Central memory CD8-positive, alpha-beta T cell (primary cell): ENCODE results near the gene SNAPC2.
"Not testable (repeated sequence)": the region's sequence is repeated elsewhere in the genome, so short reads cannot be mapped to it uniquely, and the experiment has no call there.

Source experiments
- ATAC-seq: fragments of 150-1000 bp; cut with Tn5 transposase; replicated peaks from 2 replicates; pipeline ENCODE4 v1.10.0; 2022; ENCODE audit warnings: mild to moderate bottlenecking, moderate FRiP score, moderate number of reproducible peaks; ENCODE audit not compliant: poor library complexity, severe bottlenecking; ENCODE audit errors: extremely low read depth
- DNase-seq, 2 donors: peaks; one replicate each; pipeline ENCODE4 v3.0.0; 2021; ENCODE audit warnings: low spot score in 2 of 2
- H3K27ac Mint-ChIP-seq: one replicate; pipeline ENCODE4 v1.8.0; 2022; ENCODE audit warnings: low read depth, mild to moderate bottlenecking, moderate library complexity, mixed read lengths
- H3K27me3 Mint-ChIP-seq: one replicate; pipeline ENCODE4 v1.8.0; 2022; ENCODE audit warnings: mixed read lengths
- H3K36me3 Mint-ChIP-seq: one replicate; pipeline ENCODE4 v1.8.0; 2022; ENCODE audit warnings: mild to moderate bottlenecking, moderate library complexity, mixed read lengths; ENCODE audit not compliant: insufficient read depth
- H3K4me1 Mint-ChIP-seq: one replicate; pipeline ENCODE4 v1.8.0; 2022; ENCODE audit warnings: mixed read lengths
- H3K4me3 Mint-ChIP-seq: one replicate; pipeline ENCODE4 v1.8.0; 2022; ENCODE audit warnings: mild to moderate bottlenecking, moderate library complexity, mixed read lengths
- H3K9me3 Mint-ChIP-seq: one replicate; pipeline ENCODE4 v1.8.0; 2022; ENCODE audit warnings: mixed read lengths

Gene SNAPC2

GRCh38 chr19:7923295-7924191, 3.4 kb downstream of the SNAPC2 start:
- Mint-ChIP-seq H3K4me1 (peaks cover 25% of the 10 kb centered on the region), H3K36me3 (peaks cover 27% of the 10 kb centered on the region), H3K4me3 (peak overlapping the region; percentile 65), H3K9me3 (no peaks in the 10 kb centered on the region), H3K27me3 (peaks cover 10% of the 10 kb centered on the region), H3K27ac (peak overlapping the region; percentile 71)
- ATAC-seq (no peak), DNase-seq (no peak)

- peak overlapping the region; percentile 65 for H3K4me3 Mint-ChIP-seq
- DNase-seq (no peak), ATAC-seq (no peak)
- peaks cover 32% of the 10 kb centered on the region for H3K36me3 Mint-ChIP-seq
- H3K27ac Mint-ChIP-seq: no peak overlapping the region
- H3K9me3 Mint-ChIP-seq: no peaks in the 10 kb centered on the region
- H3K4me1 Mint-ChIP-seq: peaks cover 31% of the 10 kb centered on the region
- H3K27me3 Mint-ChIP-seq: peaks cover 9% of the 10 kb centered on the region
Measured at GRCh38 chr19:7924241-7924640, 4.1 kb downstream of the SNAPC2 start.

GRCh38 chr19:7924651-7925170, 4.6 kb downstream of the SNAPC2 start:
- peaks cover 31% of the 10 kb centered on the region for H3K4me1 Mint-ChIP-seq
- DNase-seq: no peak
- H3K27me3 Mint-ChIP-seq: peaks cover 4% of the 10 kb centered on the region
- peak overlapping the region; percentile 65 for H3K4me3 Mint-ChIP-seq
- H3K9me3 Mint-ChIP-seq: no peaks in the 10 kb centered on the region
- no peak for ATAC-seq
- peaks cover 31% of the 10 kb centered on the region for H3K36me3 Mint-ChIP-seq
- peak overlapping the region; percentile 64 for H3K27ac Mint-ChIP-seq

GRCh38 chr19:7925171-7925851, 5.2 kb downstream of the SNAPC2 start:
- peaks cover 25% of the 10 kb centered on the region for H3K36me3 Mint-ChIP-seq
- DNase-seq: peak; percentile 65 to 74
- no peaks in the 10 kb centered on the region for H3K27me3 Mint-ChIP-seq
- H3K4me1 Mint-ChIP-seq: peaks cover 25% of the 10 kb centered on the region
- no peaks in the 10 kb centered on the region for H3K9me3 Mint-ChIP-seq
- peak overlapping the region; percentile 64 for H3K27ac Mint-ChIP-seq
- H3K4me3 Mint-ChIP-seq: peak overlapping the region; percentile 65
- peak; percentile 25 for ATAC-seq

GRCh38 chr19:7926021-7926726, 6.0 kb downstream of the SNAPC2 start, which contains the start of gene CTXN1:
Gene CTXN1 (minus strand): TSS chr19:7926135. CDS start chr19:7925538, 597 bp downstream.
- DNase-seq (peak; percentile 56 to 57), ATAC-seq (peak; percentile 47)
- Mint-ChIP-seq H3K4me1 (peaks cover 19% of the 10 kb centered on the region), H3K36me3 (peaks cover 26% of the 10 kb centered on the region), H3K27ac (peak within 1 kb of the TSS; percentile 64), H3K27me3 (no peaks in the 10 kb centered on the region), H3K9me3 (no peaks in the 10 kb centered on the region), H3K4me3 (peak within 1 kb of the TSS; percentile 68)

GRCh38 chr19:7926727-7927604, 6.8 kb downstream of the SNAPC2 start:
- H3K4me3 Mint-ChIP-seq: peak overlapping the region; percentile 68
- peaks cover 16% of the 10 kb centered on the region for H3K4me1 Mint-ChIP-seq
- H3K27ac Mint-ChIP-seq: peak overlapping the region; percentile 32

GRCh38 chr19:7927605-7928333, 7.6 kb downstream of the SNAPC2 start:
- Mint-ChIP-seq H3K9me3 (no peaks in the 10 kb centered on the region), H3K4me1 (peaks cover 16% of the 10 kb centered on the region), H3K27ac (no peak overlapping the region), H3K4me3 (peak overlapping the region; percentile 40), H3K36me3 (peaks cover 24% of the 10 kb centered on the region), H3K27me3 (no peaks in the 10 kb centered on the region)
- DNase-seq (no peak), ATAC-seq (no peak)

More at GRCh38 chr19:7926727-7927604, 6.8 kb downstream of the SNAPC2 start:
- Mint-ChIP-seq H3K9me3 (no peaks in the 10 kb centered on the region), H3K27me3 (no peaks in the 10 kb centered on the region), H3K36me3 (peaks cover 26% of the 10 kb centered on the region)
- ATAC-seq (no peak), DNase-seq (no peak)

GRCh38 chr19:7928334-7928706, 8.2 kb downstream of the SNAPC2 start:
- Mint-ChIP-seq H3K9me3 (no peaks in the 10 kb centered on the region), H3K4me1 (peaks cover 16% of the 10 kb centered on the region), H3K27me3 (no peaks in the 10 kb centered on the region), H3K4me3 (no peak overlapping the region), H3K36me3 (peaks cover 28% of the 10 kb centered on the region), H3K27ac (peak overlapping the region; percentile 76)
- DNase-seq (no peak), ATAC-seq (no peak)

- peaks cover 16% of the 10 kb centered on the region for H3K4me1 Mint-ChIP-seq
- no peaks in the 10 kb centered on the region for H3K27me3 Mint-ChIP-seq
- no peak overlapping the region for H3K4me3 Mint-ChIP-seq
- H3K9me3 Mint-ChIP-seq: no peaks in the 10 kb centered on the region
- DNase-seq (peak; percentile 75 to 82), ATAC-seq (peak; percentile 70)
- peak overlapping the region; percentile 76 for H3K27ac Mint-ChIP-seq
- peaks cover 28% of the 10 kb centered on the region for H3K36me3 Mint-ChIP-seq
Measured at GRCh38 chr19:7928741-7929701, 8.9 kb downstream of the SNAPC2 start.

- not testable (repeated sequence) for H3K27me3 Mint-ChIP-seq, H3K9me3 Mint-ChIP-seq, ATAC-seq, DNase-seq, H3K4me3 Mint-ChIP-seq
- H3K36me3 Mint-ChIP-seq: peaks cover 32% of the 10 kb centered on the region
- peaks cover 16% of the 10 kb centered on the region for H3K4me1 Mint-ChIP-seq
- H3K27ac Mint-ChIP-seq: peak overlapping the region; percentile 76
Measured at GRCh38 chr19:7930030-7930429, 9.9 kb downstream of the SNAPC2 start.
